ENCODE measurements around the gene PSMB3.

Gene PSMB3

GRCh38 chr17:38727736-38728135 lies 24.8 kb upstream of the PSMB3 start:
- ATAC-seq (ENCODE audit: low read depth) (no peak), DNase-seq (ENCODE audit: low spot score) (no peak)
- Histone ChIP-seq H3K27ac (ENCODE audit: poor library complexity, severe bottlenecking) (no peak overlapping the region), H3K4me3 (ENCODE audit: severe bottlenecking) (no peak overlapping the region), H3K4me1 (ENCODE audit: insufficient read depth, poor library complexity, severe bottlenecking) (no peaks in the 10 kb centered on the region), H3K9me3 (ENCODE audit: severe bottlenecking) (no peaks in the 10 kb centered on the region), H3K27me3 (ENCODE audit: insufficient read depth, poor library complexity, severe bottlenecking) (no peaks in the 10 kb centered on the region), H3K36me3 (ENCODE audit: low read depth) (peaks cover 18% of the 10 kb centered on the region)
- no peak for TF ChIP-seq CTCF (IDR thresholded peaks at IDR 0.05; ENCODE audit: poor library complexity, severe bottlenecking)

GRCh38 chr17:38728290-38728831 lies 24.2 kb upstream of the PSMB3 start:
- Histone ChIP-seq H3K27me3 (ENCODE audit: insufficient read depth, poor library complexity, severe bottlenecking) (no peaks in the 10 kb centered on the region), H3K4me1 (ENCODE audit: insufficient read depth, poor library complexity, severe bottlenecking) (no peaks in the 10 kb centered on the region), H3K9me3 (ENCODE audit: severe bottlenecking) (no peaks in the 10 kb centered on the region), H3K36me3 (ENCODE audit: low read depth) (peaks cover 24% of the 10 kb centered on the region), H3K4me3 (ENCODE audit: severe bottlenecking) (no peak overlapping the region), H3K27ac (ENCODE audit: poor library complexity, severe bottlenecking) (no peak overlapping the region)
- ATAC-seq (ENCODE audit: low read depth) (no peak), DNase-seq (ENCODE audit: low spot score) (no peak)
- TF ChIP-seq CTCF (IDR thresholded peaks at IDR 0.05; ENCODE audit: poor library complexity, severe bottlenecking): no peak

GRCh38 chr17:38729368-38729885 lies 23.1 kb upstream of the PSMB3 start:
- ATAC-seq (ENCODE audit: low read depth): no peak
- no peak for DNase-seq (ENCODE audit: low spot score)
- Histone ChIP-seq H3K9me3 (ENCODE audit: severe bottlenecking) (no peaks in the 10 kb centered on the region), H3K4me3 (ENCODE audit: severe bottlenecking) (peak overlapping the region; percentile 65), H3K36me3 (ENCODE audit: low read depth) (peaks cover 35% of the 10 kb centered on the region), H3K4me1 (ENCODE audit: insufficient read depth, poor library complexity, severe bottlenecking) (no peaks in the 10 kb centered on the region), H3K27me3 (ENCODE audit: insufficient read depth, poor library complexity, severe bottlenecking) (no peaks in the 10 kb centered on the region), H3K27ac (ENCODE audit: poor library complexity, severe bottlenecking) (peak overlapping the region; percentile 80)
- no peak for TF ChIP-seq CTCF (IDR thresholded peaks at IDR 0.05; ENCODE audit: poor library complexity, severe bottlenecking)

- Histone ChIP-seq H3K36me3 (ENCODE audit: low read depth) (peaks cover 37% of the 10 kb centered on the region), H3K4me3 (ENCODE audit: severe bottlenecking) (peak within 1 kb of the TSS; percentile 65), H3K27ac (ENCODE audit: poor library complexity, severe bottlenecking) (peak within 1 kb of the TSS; percentile 80), H3K9me3 (ENCODE audit: severe bottlenecking) (no peaks in the 10 kb centered on the region), H3K27me3 (ENCODE audit: insufficient read depth, poor library complexity, severe bottlenecking) (no peaks in the 10 kb centered on the region), H3K4me1 (ENCODE audit: insufficient read depth, poor library complexity, severe bottlenecking) (no peaks in the 10 kb centered on the region)
- ATAC-seq (ENCODE audit: low read depth) (peak; percentile 77), DNase-seq (ENCODE audit: low spot score) (no peak)
- peak; percentile 91 for TF ChIP-seq CTCF (IDR thresholded peaks at IDR 0.05; ENCODE audit: poor library complexity, severe bottlenecking)
Observed at GRCh38 chr17:38729886-38730525, 22.5 kb upstream of the PSMB3 start, which contains the start of gene CISD3. Gene CISD3 (plus strand): TSS chr17:38730341. CDS start chr17:38730359, 18 bp downstream.

Data from RWPE2 (cell line).